ENCODE results near the gene SFR1.
"Not testable (repeated sequence)": the region's sequence is repeated elsewhere in the genome, so short reads cannot be mapped to it uniquely, and the experiment has no call there.

Gene SFR1

DNA sequence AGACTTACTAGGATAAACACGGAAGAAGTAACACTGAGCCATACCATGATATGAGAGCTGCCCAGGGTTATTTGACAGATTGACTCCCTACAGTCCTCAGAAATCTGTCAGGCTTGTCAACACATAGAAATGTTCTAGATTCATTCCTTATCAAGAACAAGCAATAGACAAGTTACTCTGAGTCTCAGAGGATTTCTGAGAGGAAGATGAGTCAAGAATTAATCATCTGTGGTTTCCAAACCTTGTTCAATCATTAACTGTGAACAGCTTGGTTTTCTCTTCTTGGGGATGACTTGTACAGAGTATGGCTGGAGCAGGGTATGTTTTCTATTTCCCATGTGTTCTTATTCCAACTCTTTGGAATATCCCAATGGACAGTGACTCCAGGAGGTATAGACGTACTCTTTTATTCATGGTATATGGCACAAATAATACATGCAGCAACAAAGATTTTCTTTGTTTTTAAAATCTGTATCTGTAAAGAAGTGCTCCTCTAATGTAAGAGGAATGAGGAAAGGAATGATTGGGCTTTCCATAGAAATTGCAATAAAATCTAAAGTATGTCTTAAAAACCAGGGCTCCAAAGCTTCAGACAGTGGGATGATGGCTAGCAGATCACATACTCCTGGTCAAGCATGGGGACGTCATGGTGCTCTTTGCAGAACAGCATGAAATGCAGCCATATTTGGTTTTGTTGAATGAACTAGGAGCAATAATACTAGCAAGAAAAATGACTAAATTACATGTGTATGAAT lies 11.9 kb upstream of the SFR1 start:
- no peak for DNase-seq

DNA sequence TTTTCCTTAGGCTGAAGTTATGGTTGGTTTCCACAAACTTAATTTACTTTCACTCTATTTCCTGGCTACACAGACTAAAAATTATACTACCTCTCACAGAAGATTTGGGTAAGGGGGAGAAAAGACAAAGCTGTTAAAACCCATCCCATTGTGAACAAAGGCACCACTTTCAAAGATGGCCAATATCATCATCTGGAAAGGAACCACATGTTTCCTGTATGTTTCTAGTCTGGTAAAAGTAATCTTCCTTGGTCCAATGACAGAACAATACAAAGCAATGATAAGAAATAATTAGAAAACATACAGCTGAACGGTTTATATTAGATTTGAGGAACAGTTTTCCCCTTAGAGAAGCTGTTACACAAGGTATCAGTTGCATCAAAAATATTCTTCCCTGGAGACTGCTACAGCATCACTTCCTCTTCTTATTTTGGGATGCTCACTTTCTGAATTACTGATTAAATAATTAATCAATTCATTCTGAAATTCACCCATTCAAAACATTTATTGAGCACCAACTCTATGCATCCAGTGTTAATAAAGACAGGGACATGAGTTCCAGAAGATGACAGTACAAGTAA lies 8.5 kb upstream of the SFR1 start:
- no peak for DNase-seq

DNA sequence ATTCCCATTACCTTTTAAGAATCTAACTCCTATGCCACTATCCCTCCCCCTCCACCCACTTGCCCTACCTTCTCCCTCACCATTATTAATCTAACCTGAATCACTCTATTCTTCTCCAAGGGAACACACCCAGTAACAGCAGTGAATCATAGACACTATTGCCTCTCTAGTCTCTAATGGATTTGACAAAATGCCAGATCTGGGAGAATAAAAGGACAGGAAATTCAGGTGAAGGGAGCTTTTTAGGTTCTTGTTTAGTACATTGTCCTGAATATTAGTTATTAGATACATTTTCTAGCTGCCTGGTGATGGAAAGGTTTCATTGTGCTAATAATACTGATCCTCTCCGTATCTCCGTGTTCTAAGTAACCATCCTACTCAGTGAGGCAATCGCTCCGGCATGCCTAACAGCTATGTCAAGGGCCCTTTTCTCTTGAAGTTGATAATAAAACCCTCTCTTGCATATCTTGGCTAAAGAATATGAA lies 4.1 kb upstream of the SFR1 start:
- no peak for DNase-seq

DNA sequence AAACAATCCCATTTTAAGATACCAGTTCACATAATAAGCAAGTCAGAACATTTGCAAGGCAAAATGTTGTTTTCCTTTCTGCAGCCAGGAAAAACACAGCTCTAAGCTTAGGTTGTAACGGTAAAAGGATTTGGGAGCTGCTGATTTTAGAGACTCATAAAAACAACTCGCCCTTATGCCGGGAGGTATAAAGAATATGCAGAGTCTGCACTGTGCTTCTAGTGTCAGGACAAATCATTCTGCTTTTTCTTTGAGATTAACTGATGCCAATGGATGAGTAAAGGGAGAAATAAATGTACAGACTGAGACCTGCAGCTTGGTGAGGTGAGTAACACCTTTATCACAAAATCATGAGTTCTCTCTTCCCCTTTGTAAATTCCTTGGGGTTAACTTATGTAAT lies 2.0 kb upstream of the SFR1 start:
- no peak for DNase-seq

DNA sequence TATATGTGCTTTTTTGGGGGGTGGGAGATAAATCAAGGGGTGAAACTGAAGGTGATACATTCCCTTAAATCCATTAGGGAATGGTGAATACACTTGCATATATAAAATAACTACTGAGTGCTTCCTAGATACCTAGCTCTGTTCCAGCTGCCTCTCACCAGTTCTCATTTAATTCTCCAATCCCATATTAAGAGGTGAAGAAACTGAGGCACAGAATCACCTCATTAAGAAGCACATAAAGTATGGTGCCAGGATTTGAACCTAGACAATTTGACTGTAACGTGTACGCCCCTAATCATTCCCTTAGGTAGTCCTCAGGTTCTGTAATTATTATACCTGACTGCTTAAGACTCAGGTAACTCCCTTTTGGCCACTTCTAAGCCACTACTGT lies 1.5 kb upstream of the SFR1 start:
- DNase-seq = no peak

DNA sequence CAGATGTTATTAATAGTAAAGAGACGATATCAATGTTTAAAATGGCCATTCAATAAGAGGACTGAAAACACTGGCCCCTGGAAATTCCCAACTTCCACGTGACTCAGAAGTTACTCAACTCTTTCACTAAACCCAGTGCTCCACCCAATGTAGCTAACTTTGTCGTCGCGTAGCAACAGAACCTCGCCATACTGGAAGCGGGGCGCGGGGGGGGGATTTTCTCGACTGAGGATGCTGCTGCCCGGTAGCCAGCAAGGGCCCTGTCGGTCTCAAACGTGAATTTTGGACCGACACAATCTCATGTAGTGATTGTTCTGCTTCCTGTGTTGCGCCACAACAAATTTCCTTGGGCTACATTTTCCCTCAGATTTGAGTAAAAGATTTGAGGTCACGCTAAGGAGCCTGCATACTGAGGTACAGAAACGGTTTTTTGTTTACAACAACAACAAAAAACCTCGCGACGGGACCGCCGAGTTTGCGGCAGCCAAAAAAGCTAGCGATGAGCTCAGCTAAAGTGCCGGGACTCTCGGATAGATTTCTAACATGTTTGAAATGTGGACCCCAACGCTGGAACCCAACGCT lies 977 bp upstream of the SFR1 start:
- DNase-seq = peak; percentile 45

DNA sequence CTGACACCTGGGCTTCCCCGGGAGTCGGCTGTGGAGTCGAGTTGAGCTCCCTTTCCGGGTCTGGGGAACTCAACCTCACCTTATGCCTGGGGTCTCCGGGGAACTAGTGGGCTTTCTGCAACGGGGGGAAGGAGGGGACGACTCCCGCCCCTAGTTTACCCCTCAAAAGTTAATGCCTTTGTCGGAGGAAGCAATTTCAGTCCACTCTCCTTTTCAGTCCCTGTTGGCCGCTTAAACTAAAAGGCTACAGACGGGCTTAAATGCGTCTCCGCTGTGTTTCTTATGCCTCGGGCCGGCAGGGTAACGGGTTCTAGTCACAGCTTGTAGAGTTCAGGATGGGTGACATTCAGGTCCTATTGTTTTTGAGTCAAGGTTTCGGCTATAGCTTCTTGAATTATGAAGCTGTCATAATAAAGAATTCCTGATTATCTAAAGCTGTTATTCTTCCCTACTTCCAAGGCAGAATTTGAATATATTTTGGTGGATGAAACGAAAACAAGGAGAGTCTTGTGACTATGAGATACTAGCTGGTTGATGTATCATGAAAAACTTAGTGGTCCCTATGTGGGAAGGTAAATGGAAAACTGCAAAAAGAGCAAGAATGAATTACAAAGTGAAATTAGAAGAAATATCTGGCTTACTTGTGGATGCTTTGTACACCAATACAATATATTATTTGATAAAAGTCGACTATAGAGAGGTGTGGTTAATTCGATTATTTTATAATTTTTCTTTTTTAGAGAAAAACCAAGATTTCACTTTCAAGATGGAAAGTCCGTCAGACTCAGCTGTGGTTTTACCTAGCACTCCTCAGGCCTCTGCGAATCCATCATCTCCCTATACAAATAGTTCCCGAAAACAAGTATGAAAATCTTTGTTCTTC lies 495 bp downstream of the SFR1 start:
- DNase-seq = peak; percentile 23

DNA sequence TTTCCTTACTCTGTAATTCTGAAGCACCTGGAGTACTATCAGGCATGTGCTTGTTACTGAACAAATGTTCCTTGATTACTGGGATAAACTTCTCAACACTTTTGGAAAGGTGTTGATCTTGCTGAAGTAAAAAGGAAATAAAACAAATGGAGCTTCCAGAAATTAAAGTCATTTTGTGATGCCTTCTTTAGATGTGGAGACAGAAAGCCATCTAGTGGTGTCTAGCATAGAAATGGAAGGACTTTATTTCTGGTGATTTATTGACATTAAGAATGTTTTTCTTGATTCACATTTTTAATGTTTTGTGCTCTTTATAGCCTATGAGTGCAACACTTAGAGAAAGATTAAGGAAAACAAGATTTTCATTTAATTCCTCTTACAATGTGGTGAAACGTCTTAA lies 1.4 kb downstream of the SFR1 start:
- DNase-seq = peak; percentile 7

DNA sequence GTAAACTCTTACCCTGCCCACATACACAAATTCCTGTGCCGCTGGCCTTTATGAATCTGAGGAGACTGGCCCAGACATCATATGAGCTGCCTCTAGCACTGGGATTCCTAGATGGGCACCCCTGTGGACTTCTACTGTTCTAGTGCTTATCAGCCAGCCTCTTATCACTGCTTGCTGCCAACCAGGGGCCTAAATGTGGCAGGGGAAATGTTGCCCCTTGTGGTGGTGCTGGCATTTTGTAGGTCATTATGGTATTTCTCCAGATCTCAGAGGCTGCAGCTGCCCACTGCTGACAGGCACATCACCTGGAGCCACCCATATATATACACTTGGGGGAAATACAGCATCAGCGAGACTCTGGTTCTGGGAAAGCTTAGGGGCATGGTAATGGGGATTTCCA lies 5.4 kb downstream of the SFR1 start:
- no peak for DNase-seq

DNA sequence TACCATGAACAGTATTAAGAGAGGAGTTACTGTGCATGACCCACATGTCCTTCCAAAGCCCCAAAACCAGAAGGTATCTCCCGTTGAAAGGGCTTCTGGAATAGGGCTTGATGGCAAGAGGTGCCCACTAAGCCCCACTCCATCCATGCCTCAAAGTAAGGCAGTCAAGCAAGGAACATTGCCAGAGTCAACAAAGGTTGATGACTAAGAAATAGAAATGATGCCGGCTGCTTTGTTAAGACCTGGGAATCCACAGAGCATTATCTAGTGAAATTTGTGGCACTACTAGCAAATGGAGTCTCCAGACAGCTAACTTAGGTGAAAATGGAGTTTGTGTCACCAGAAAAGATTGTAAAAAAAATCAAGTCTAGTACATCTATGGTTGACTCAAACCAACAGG lies 6.2 kb downstream of the SFR1 start:
- no peak for DNase-seq

DNA sequence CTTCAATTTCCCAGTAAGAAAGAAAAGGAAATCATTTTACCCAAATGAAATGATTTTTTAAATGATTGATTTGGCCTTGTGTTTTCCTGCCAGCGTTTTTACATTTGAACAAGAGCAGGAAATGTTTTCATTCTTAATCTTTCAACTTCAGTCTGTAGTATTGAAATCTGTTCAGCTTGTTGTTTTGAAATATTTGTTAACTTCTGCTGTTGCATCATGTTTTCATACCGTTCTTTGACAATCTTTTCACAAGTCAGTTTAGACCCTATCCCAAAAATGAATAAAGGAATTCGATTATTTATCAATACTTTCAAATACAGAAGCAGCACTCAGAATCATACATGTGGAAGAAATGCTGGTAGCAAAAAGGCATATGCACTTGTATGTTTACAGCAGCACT lies 8.1 kb downstream of the SFR1 start:
- DNase-seq = no peak

DNA sequence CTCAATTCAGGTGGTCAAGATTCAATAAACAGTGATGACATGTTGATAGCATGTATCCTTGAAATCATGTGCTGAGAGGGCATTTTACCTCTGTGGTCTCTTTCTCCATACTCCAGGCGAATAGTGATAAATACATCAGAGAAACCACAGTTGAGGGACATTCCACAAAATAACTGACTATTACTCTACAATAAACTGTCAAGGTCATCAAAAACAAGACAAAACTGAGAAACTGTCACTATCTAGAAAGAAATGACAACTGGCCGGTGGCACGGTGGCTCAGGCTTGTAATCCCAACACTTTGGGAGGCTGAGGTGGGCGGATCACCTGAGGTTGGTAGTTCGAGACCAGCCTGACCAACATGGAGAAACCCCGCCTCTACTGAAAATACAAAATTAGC lies 16.2 kb downstream of the SFR1 start:
- DNase-seq = no peak

DNA sequence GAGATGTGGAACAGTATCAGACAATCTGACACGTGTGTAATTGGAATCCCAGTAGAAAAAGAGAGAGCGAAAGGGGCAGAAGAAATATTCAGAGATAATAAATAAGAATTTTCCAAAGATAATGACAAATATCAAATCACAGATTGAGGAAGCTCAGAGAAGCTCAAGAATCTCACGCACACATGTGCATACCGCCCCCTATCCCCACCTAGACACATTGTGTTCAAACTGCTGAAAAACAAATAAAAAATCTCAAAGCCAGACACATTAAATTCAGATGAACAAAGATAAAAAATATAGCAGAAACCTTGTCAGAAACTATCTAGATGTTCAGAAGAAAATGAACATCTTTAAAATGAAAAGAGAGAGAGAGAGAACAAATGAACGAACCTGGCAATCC lies 17.2 kb downstream of the SFR1 start:
- no peak for DNase-seq

DNA sequence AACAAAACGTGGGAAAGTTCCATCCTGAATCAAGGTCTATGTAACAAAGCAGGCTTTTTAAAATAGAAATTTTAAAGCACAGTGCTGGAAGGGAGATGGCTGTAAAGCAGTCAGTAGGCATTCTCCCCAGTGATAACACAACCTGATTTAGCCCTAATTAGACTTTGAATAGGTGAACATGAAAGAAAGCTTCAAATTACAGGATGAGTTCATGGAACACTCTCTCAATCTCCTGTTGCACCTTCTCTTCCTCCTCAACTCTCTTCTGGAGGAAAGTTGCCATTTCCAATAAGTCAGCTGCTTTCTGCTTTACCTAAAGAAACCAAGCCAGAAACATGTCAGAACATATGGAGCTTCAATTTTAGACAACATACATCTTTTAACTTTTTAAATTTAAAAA lies 20.1 kb downstream of the SFR1 start:
- no peak for DNase-seq

DNA sequence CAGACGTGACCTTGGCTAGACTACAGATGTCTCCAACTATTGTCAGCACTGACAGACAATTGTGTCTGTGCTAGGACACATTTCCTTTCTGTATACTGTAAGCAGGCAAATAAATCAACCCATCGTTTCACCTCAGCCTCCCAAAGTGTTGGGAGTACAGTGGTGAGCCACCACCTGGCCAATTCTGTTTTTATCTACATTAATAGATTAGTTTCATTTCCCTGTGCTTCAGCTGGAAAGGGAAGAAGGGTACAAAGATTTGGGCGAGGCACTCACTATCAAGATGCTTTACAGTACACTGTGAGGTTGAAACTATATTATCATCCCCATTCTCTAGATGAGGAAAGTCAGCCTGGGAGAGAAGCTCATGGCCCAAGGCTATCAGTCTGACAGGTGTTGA lies 21.9 kb downstream of the SFR1 start:
- DNase-seq = no peak

DNA sequence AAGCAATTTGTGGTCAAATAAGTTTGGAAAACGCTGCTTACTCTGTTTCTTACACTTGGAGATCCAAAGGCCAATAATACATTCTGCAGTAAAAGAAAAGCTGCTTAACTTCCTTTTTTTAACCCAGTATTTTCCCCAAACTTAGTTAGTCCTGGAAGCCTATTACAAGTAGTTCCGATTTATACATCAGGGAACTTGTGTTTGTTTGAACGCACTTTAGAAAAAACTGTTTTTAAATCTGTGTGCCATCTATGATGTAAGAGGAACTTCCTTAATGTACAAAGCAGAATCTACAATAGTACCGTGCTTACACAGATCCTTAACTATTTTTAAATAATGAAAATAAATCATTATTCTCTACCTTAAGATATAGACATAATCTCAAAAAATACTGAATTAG lies 23.0 kb downstream of the SFR1 start:
- DNase-seq = no peak

DNA sequence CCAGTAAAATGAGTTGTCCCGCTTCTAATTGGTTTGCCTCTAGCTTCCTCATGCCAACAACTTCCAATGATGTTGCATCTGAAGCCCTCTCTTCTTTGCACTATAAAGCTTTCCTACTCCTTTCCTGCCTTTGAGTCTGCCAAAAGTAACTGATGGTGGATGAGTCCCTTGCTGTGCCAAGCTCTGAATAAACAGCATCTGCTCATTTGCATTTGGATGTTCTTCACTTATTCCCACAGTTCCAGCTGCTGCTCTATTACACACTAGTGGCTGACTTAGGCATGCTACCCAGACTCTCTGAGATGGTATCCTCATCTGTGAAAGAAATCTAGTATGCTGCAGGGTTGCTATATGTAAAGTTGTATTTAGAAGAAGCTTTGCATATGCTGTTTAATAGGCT lies 24.9 kb downstream of the SFR1 start:
- DNase-seq = no peak

DNA sequence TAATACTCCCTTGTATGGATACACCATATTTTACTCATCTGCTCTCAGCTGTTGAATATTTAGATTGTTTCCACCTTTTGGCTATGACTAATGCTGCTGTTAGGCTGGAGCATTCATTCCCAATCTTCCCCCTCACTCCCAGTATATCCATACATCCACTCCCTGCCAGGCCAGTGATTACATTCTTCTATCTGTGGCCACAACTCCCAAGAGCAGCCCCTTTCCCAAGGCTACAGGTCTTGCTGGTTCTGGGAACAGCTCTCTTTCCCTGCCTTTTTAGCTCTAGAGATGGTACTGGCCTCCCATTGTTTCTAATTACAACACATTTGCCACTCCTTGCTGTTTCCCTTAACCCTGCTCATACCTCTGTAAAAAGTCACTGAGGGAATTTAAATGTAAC lies 28.2 kb downstream of the SFR1 start:
- DNase-seq = no peak

DNA sequence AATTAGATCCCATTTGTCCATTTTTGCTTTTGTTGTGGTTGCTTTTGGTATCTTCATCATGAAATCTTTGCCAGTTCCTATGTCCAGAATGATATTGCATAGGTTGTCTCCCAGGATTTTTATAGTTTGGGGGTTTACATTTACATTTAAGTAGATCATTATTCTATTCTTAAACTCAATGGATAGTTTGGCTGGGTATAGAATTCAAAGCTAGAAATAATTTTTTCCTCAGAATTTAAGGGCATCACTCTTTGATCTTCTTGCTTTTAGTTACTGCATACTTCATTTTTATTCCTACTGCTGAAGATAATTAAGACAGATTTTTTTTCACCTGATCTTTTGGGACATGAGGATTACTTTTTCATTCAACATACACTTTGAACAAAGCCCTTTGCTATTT lies 29.8 kb downstream of the SFR1 start:
- no peak for DNase-seq

DNA sequence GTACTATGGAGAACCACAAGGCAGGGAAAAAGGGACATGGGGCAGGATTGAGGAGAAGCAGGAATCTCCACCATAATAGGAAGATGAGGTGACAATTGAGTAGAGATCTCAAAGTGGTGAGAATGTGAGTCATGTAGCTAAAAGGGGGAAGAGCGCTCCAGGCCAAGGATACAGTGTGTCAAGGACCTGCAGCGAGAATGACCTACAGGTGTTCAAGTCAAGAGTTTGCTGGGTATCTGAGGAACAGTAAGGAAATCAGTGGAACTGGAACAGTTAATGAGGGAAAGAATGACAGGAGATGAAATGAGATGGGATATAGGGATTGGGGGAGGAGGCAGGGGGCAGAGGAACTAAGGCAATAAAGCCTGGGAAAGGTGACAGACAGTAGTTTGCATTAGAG lies 33.6 kb downstream of the SFR1 start:
- no peak for DNase-seq

DNA sequence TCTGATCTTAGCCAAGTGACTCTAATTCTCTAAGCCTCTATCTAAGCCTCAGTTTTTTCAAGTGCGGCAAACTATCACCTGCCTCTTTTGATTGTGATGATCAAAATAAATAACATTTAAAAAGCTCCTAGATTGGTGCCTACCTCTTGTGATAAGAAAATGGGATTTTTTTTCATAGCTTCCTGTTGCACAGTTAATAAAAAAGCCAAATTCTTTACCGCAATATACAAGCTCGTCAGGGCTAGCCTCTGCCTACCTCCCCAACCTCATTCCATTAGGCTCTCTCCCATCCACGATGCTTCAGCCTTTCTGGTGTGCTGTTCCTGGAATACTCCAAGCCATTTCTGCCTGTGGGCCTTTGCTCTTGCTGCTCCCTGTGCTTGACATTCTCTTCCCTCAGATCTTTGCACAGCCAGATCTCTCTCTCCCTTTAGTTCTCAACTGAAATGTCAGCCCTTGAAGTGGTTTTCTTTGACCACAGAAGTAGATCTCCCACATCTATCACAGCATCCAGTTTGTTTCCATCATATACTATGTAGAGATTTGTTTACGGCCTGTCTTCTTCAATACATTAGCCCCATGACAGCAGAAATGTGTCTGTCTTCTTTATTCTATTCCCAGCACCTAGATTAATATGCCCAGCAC lies 48.8 kb downstream of the SFR1 start:
- DNase-seq = no peak

DNA sequence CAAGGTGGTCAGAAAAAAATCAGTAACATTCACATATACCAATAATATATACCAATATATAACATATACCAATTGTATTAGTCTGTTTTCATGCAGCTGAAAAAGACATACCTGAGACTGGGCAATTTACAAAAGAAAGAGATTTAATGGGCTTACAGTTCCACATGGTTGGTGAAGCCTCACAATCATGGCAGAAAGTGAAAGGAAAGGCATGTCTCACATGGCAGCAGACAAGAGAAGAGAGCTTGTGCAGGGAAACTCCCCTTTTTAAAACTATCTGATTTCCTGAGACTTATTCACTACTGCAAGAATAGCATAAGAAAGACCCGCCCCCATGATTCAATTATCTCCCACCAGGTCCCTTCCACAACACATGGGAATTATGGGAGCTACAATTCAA lies 52.2 kb downstream of the SFR1 start:
- DNase-seq = not testable (repeated sequence)

All from KG1 (cell line).